Endothelial cell of umbilical vein (primary cell): Measurements from ENCODE around the gene RNF121. TPM values are rescaled to one million over a fixed set of nuclear protein-coding genes. Genes with fewer than 3 reads are reported as not detected.

Experiments used
- BruUV-seq: library from RNA; stranded (reverse); fragments of 400-500 nt; replicated peaks from 2 replicates; lab custom pipeline; 2021; lab: Mats Ljungman, UMichigan
- CTCF ChIA-PET: fragments of 300-600, 350-600 bp; sonication (Branson Sonifier 250); formaldehyde crosslinking; loops from one replicate; lab custom pipeline; 2021; ENCODE audit warnings: antibody characterized with exemption, inconsistent platforms; lab: Charles Lee
- POLR2A ChIA-PET: fragments of 300-600, 350-600 bp; sonication (Branson Sonifier 250); formaldehyde crosslinking; loops from one replicate; lab custom pipeline; 2021; ENCODE audit warnings: antibody characterized with exemption, inconsistent platforms; lab: Charles Lee
- DNase-seq: peaks from one replicate; pipeline ENCODE4 v3.0.0-alpha.2; 2011; ENCODE audit warnings: low read depth, low spot score
- FAIRE-seq: peaks from 2 replicates; lab custom pipeline; 2011; peaks lifted over from hg19 to GRCh38; lab: Jason Lieb, UNC
- H2AFZ ChIP-seq: 2 replicates; pipeline ENCODE4 v1.6.0; 2012; ENCODE audit warnings: low read depth, low read length, control low read depth, inconsistent platforms
- H3K27ac ChIP-seq: 2 replicates; pipeline ENCODE4 v1.5.1; 2011; ENCODE audit warnings: low read depth, mild to moderate bottlenecking, control low read depth, low read length, moderate library complexity; ENCODE audit not compliant: insufficient read depth
- H3K27me3 ChIP-seq, 2 experiments: 2 replicates each; pipeline versions ENCODE4 v1.6.0 to v1.6.1; 2011; ENCODE audit warnings: low read length in 2 of 2, mixed read lengths in 1 of 2; ENCODE audit not compliant: control insufficient read depth in 2 of 2, insufficient read depth in 2 of 2
- H3K36me3 ChIP-seq, 2 experiments: 2 replicates in 1 of 2; 3 replicates in 1 of 2; pipeline ENCODE4 v1.5.1; 2011; ENCODE audit warnings: low read length in 2 of 2, mild to moderate bottlenecking in 1 of 2, moderate library complexity in 1 of 2; ENCODE audit not compliant: control insufficient read depth in 2 of 2, insufficient read depth in 2 of 2; ENCODE audit errors: extremely low read depth in 1 of 2
- H3K4me1 ChIP-seq: 3 replicates; pipeline ENCODE4 v1.5.1; 2011; ENCODE audit warnings: mild to moderate bottlenecking, low read length; ENCODE audit not compliant: control insufficient read depth, insufficient read depth; ENCODE audit errors: extremely low read depth
- H3K4me2 ChIP-seq: 2 replicates; pipeline ENCODE4 v1.6.1; 2011; ENCODE audit warnings: low read length, control low read depth, mixed read lengths; ENCODE audit not compliant: insufficient read depth
- H3K4me3 ChIP-seq, 3 experiments: fragments of 200-600 bp in 1 of 3; sonication (generic), shearing (Covaris generic) in 1 of 3; replicated peaks in 1 of 3; 2 replicates each; pipeline ENCODE4 v1.5.1; 2011 to 2016; ENCODE audit warnings: control low read depth in 3 of 3, low read length in 3 of 3, mild to moderate bottlenecking in 2 of 3, inconsistent platforms in 1 of 3, low read depth in 1 of 3, moderate library complexity in 1 of 3; ENCODE audit not compliant: insufficient read depth in 1 of 3
- H3K79me2 ChIP-seq: 2 replicates; pipeline ENCODE4 v1.6.0; 2012; ENCODE audit warnings: low read length, inconsistent platforms; ENCODE audit not compliant: control insufficient read depth, insufficient read depth
- H3K9ac ChIP-seq: replicated peaks from 2 replicates; pipeline ENCODE3; 2011; ENCODE audit warnings: low read length, control low read depth; ENCODE audit not compliant: insufficient read depth; ENCODE audit errors: extremely low read depth
- H3K9me1 ChIP-seq: replicated peaks from 3 replicates; pipeline ENCODE4 v1.6.0; 2011; ENCODE audit warnings: mild to moderate bottlenecking, low read length; ENCODE audit not compliant: control insufficient read depth, insufficient read depth; ENCODE audit errors: extremely low read depth
- H3K9me3 ChIP-seq: replicated peaks from 2 replicates; pipeline ENCODE4 v1.5.1; 2012; ENCODE audit warnings: low read length, inconsistent platforms; ENCODE audit not compliant: control insufficient read depth, insufficient read depth
- H4K20me1 ChIP-seq: replicated peaks from 2 replicates; pipeline ENCODE3; 2011; ENCODE audit warnings: mild to moderate bottlenecking, low read length; ENCODE audit not compliant: control insufficient read depth, insufficient read depth; ENCODE audit errors: extremely low read depth
- EZH2 ChIP-seq: IDR thresholded peaks from 2 replicates; pipeline ENCODE4 v1.6.1; 2012; ENCODE audit warnings: borderline replicate concordance, low read depth, mild to moderate bottlenecking, moderate library complexity, low read length, inconsistent platforms; ENCODE audit not compliant: severe bottlenecking
- FOS ChIP-seq: IDR thresholded peaks from 2 replicates; pipeline ENCODE4 v1.6.1; 2011; ENCODE audit warnings: mild to moderate bottlenecking, low read length, moderate library complexity, borderline replicate concordance; ENCODE audit not compliant: insufficient read depth
- GATA2 ChIP-seq: IDR thresholded peaks from 2 replicates; pipeline ENCODE4 v1.7.0; 2011; ENCODE audit warnings: low read depth, mild to moderate bottlenecking, moderate library complexity, mixed read lengths, low read length; ENCODE audit not compliant: insufficient read length, insufficient read depth
- JUN ChIP-seq: IDR thresholded peaks from 2 replicates; pipeline ENCODE4 v1.6.1; 2011; ENCODE audit warnings: borderline replicate concordance, low read depth; ENCODE audit not compliant: insufficient read length, insufficient read depth
- MAX ChIP-seq: IDR thresholded peaks from 2 replicates; pipeline ENCODE4 v1.6.1; 2011; ENCODE audit not compliant: insufficient read depth, insufficient read length
- MYC ChIP-seq: IDR thresholded peaks from one replicate; pipeline ENCODE4 v1.6.1; 2011; ENCODE audit warnings: mild to moderate bottlenecking, low read depth, low read length
- POLR2A ChIP-seq: IDR thresholded peaks from 2 replicates; pipeline ENCODE4 v1.6.1; 2012; ENCODE audit warnings: low read depth, mild to moderate bottlenecking, control low read depth, low read length
- POLR2AphosphoS5 ChIP-seq: IDR thresholded peaks from 2 replicates; pipeline ENCODE4 v1.6.1; 2012; ENCODE audit warnings: low read depth, mild to moderate bottlenecking, control low read depth, low read length, moderate library complexity; ENCODE audit not compliant: insufficient read depth
- dilution Hi-C: fragments of 300-500 bp; cut with MboI; formaldehyde crosslinking; loops from one replicate; pipeline ENCODE4 v1.15.0; 2019; ENCODE audit warnings: low sequenced_read_pairs; ENCODE audit not compliant: extremely low pct_ligation_motif_present
- intact Hi-C: fragments of 100-400 bp; cut with micrococcal nuclease; formaldehyde crosslinking; loops from one replicate; pipeline ENCODE4 v1.10.0; 2022
- polyA plus RNA-seq, 4 experiments: library from polyadenylated mRNA; depleted of rRNA in 3 of 4; stranded (reverse) in 3 of 4; unstranded in 1 of 4; fragments of >200 nt; gene quantifications; 2 replicates each; pipeline versions ENCODE4 v1.2.1 to v1.2.3, GENCODE V29; 2011 to 2012; ENCODE audit warnings: missing spikeins in 1 of 4
- total RNA-seq: library from RNA; stranded (reverse); gene quantifications from 2 replicates; pipeline ENCODE4 v1.2.3, GENCODE V29; 2021
- TF ChIP-seq, protein P1 (sequence below), 2 donors: IDR thresholded peaks; 1 replicate in 1 of 2; 2 replicates in 1 of 2; pipeline ENCODE4 v1.5.1; 2011; ENCODE audit warnings: low read length in 2 of 2, mild to moderate bottlenecking in 2 of 2, moderate library complexity in 2 of 2, control low read depth in 1 of 2, inconsistent platforms in 1 of 2, low read depth in 1 of 2; ENCODE audit not compliant: insufficient read depth in 1 of 2; ENCODE audit errors: extremely low read depth in 1 of 2

Gene RNF121
- total and polyA plus RNA-seq, 2 donors (not counting 3 experiments of a cell fraction or from before 2014, with no cell fraction given) = 61.4 to 99.9 TPM

DNA sequence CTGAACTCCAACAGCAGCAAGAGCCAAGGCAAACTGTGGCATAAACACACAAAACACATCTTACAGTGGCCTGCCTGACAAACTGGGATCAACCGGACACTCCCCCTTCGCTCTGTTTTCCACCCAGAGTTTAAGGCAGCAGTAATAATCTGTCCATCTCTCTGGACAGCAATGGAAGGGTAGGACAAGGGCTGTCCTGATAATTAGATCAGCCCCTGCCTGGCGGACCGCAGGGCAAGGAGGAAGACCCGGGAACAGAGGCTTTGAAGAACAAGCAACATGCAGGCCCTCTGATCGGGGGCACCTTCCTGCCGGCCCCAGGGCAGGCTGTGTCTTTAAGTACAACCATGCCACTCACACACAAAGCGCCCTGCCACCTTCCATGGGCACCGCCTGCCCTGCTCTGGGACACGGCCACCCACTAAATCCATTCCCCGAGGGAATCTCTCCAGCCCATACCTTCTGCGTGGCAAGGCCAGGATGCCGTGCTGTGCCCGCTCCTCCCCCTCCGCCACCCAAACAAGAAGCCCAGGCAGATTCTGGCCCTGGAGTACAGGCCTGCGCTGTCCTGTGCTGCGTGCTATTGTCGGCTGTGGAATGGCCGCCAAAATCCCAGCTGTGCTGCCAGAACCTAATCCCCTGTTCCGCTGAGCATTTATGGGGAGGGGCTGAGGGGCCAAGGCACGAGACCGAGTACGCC is 112.7 kb downstream of the RNF121 start:
- TF ChIP-seq POLR2AphosphoS5 (peak; percentile 30), MYC (no peak), POLR2A (peak; percentile 83)
- H3K36me3 ChIP-seq = no peaks in the 10 kb centered on the region
- H3K4me3 ChIP-seq = peak overlapping the region; percentile 28 to 66 (median 58)
- peaks cover 53% of the 10 kb centered on the region for H3K79me2 ChIP-seq
- peak overlapping the region; percentile 92 for H3K9ac ChIP-seq
- dilution Hi-C loops = no loop called here
- DNase-seq (peak; percentile 87), FAIRE-seq (no peak)
- peaks cover 38% of the 10 kb centered on the region for H3K4me1 ChIP-seq
- H4K20me1 ChIP-seq = no peaks in the 10 kb centered on the region
- peak overlapping the region; percentile 90 for H3K27ac ChIP-seq
- peak overlapping the region; percentile 19 for H2AFZ ChIP-seq
- intact Hi-C loops = loop anchor here (1.0 to 2.0 kb wide), 5 partner anchors 31 to 182 kb away; partner anchors contain the start of genes ANAPC15, LAMTOR1, LRRC51 and NUMA1
- no peaks in the 10 kb centered on the region for H3K27me3 ChIP-seq
- no peaks in the 10 kb centered on the region for H3K9me3 ChIP-seq
- no TSS peak for BruUV-seq
- peak overlapping the region; percentile 70 for H3K4me2 ChIP-seq
- ChIA-PET POLR2A (no interaction called here), CTCF (interaction anchor here (1.4 to 5.2 kb wide), 4 partner anchors 14 to 49 kb away, joined by 6 to 89 read pairs (median 27); no protein-coding TSS in a partner anchor)
- H3K9me1 ChIP-seq = no peaks in the 10 kb centered on the region

GRCh38 chr11:72042064-72042745 is 113.4 kb downstream of the RNF121 start:
- no peaks in the 10 kb centered on the region for H4K20me1 ChIP-seq
- H3K79me2 ChIP-seq = peaks cover 49% of the 10 kb centered on the region
- peak overlapping the region; percentile 92 for H3K9ac ChIP-seq
- H2AFZ ChIP-seq = peak overlapping the region; percentile 19
- peak overlapping the region; percentile 70 for H3K4me2 ChIP-seq
- no peak for DNase-seq
- H3K9me1 ChIP-seq = no peaks in the 10 kb centered on the region
- H3K4me1 ChIP-seq = peaks cover 38% of the 10 kb centered on the region
- no peaks in the 10 kb centered on the region for H3K36me3 ChIP-seq
- intact Hi-C loops (no loop called here), dilution Hi-C loops (no loop called here)
- peak overlapping the region; percentile 90 for H3K27ac ChIP-seq
- no peaks in the 10 kb centered on the region for H3K9me3 ChIP-seq
- ChIA-PET CTCF (interaction anchor here (1.1 to 5.2 kb wide), 2 partner anchors 28 to 49 kb away, joined by 3 to 48 read pairs; no protein-coding TSS in a partner anchor), POLR2A (no interaction called here)
- no peaks in the 10 kb centered on the region for H3K27me3 ChIP-seq
- TF ChIP-seq POLR2AphosphoS5 (no peak), GATA2 (no peak), FOS (no peak), MAX (no peak), POLR2A (no peak), MYC (no peak), EZH2 (no peak), JUN (no peak)
- TF ChIP-seq, protein P1, sequence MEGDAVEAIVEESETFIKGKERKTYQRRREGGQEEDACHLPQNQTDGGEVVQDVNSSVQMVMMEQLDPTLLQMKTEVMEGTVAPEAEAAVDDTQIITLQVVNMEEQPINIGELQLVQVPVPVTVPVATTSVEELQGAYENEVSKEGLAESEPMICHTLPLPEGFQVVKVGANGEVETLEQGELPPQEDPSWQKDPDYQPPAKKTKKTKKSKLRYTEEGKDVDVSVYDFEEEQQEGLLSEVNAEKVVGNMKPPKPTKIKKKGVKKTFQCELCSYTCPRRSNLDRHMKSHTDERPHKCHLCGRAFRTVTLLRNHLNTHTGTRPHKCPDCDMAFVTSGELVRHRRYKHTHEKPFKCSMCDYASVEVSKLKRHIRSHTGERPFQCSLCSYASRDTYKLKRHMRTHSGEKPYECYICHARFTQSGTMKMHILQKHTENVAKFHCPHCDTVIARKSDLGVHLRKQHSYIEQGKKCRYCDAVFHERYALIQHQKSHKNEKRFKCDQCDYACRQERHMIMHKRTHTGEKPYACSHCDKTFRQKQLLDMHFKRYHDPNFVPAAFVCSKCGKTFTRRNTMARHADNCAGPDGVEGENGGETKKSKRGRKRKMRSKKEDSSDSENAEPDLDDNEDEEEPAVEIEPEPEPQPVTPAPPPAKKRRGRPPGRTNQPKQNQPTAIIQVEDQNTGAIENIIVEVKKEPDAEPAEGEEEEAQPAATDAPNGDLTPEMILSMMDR (IDR thresholded peaks at IDR 0.05; ENCODE audit: extremely low read depth in 1 of 2, insufficient read depth in 1 of 2, low read depth in 1 of 2, low read length in 2 of 2) = no peak
- FAIRE-seq = no peak
- peak overlapping the region in 2 of 3 experiments; percentile 16 to 58 for H3K4me3 ChIP-seq
- BruUV-seq = TSS peak; percentile 58
